NCI-H146 treated with DMSO at 0.1 percent for 48 hours (cell line): ENCODE data around the gene ADK.
"Not testable (repeated sequence)": the region's sequence is repeated elsewhere in the genome, so short reads cannot be mapped to it uniquely, and the experiment has no call there.

Experiments used
- DNase-seq: peaks from one replicate; lab custom pipeline; 2025; ENCODE audit not compliant: unreplicated experiment; lab: John Stamatoyannopoulos, UW

ADK gene

GRCh38 chr10:74415146-74415839 lies 264.3 kb downstream of the ADK start:
- DNase-seq = no peak

DNA sequence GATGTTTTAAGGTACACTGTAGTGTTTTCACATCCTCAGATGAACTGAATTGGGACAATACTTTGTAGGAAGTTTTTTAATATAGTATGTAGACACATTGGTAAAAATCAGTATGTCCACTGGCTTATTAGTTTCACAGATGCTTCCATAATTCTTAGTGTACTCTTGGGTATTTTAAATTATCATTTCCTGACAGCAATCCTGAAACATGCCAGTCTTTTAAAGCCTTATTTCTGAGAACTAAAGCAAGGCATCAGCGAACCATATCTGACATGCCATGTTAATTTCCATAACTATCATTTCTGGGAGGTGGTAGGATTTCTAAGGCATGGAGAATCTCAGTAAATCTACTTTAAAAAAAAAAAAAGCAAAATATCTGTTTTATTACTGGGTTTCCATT lies 266.4 kb downstream of the ADK start:
- peak; percentile 12 for DNase-seq

GRCh38 chr10:74418285-74418872 lies 267.4 kb downstream of the ADK start:
- peak; percentile 99 for DNase-seq

DNA sequence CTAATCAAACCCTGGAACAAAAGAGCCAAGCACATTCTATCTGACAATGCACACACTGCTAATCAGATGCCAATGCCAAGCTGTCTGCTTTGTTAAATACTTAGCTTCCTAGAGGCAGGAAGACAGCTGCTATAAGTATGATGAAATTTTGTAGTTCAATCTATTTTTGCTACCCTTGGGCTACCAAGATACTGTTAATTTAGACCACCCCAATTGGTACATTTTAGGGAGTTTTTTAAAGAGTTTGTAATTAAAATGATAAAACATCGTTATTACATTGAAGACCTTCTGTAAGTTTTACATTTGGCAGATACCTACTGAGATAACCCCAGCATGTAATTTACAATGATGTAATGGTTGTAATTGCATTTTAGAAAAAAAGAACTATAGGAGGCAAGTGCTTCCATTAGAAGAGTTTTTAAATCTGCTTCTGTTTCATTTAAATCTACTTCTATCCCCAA lies 268.5 kb downstream of the ADK start:
- DNase-seq = peak; percentile 74

- peak; percentile 74 for DNase-seq
These were observed 268.9 kb downstream of the ADK start for GRCh38 chr10:74419958-74420375.

DNA sequence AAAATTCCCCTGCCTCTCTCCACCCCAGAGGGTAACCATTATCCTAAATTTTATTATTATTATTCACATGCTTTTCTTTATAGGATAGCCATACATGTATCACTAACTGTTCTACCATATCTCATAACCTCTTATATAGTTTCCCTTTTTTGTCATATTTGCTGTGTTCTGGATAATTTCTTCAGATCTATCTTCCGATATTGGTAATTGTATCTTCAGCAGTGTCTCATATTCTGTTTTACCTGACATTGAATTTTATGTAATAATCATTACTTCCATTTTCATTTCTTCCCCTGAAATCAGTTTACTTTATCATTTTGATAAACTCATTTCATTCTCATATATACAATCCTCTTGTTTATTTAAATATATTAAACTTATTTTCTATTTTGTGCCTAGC lies 273.5 kb downstream of the ADK start:
- DNase-seq = no peak

DNA sequence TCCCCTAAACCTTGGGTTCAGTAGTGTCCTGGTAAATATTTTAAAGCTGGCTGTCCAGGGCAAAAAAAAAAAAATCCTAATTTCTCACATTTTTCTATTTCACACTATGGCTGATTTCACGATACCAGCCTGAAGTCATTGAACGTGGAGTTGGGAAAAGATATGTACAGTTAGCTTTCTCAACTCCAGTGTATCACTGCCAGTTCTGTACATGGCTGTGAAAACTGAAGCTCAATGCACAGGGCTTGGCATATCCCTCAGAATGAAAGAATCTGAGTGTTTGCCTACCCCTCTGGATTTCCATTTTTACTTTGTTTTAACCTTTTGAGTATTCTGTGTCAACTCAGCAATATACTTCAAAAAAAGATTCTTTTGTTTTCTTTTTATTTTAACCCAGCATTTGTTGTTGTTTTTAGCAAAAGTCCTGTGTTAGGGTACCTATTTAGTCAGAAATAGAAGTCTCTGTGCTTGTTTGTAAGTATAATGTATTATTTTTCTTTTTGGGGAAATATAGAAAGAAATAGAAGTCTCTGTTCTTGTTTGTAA lies 274.5 kb downstream of the ADK start:
- DNase-seq = no peak

GRCh38 chr10:74431816-74432215 lies 280.8 kb downstream of the ADK start:
- no peak for DNase-seq

- DNase-seq = peak; percentile 48
These were observed 282.0 kb downstream of the ADK start for GRCh38 chr10:74432841-74433594.

DNA sequence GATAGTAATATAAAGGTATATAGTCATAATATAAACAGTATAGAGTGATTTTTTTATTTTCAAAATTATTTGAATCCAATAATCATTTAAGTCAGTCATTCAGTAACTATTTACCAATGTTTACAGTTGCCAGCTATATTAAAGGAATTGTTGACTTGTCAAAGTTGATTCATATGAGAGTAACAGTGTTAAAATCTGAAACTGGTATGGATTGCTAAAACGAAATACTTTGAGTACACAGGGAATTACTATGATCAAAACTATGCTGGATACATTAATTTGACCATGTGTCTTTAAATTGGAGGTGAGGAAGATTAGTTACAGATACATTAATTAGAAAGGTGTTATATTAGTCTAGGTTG lies 282.6 kb downstream of the ADK start:
- no peak for DNase-seq

DNA sequence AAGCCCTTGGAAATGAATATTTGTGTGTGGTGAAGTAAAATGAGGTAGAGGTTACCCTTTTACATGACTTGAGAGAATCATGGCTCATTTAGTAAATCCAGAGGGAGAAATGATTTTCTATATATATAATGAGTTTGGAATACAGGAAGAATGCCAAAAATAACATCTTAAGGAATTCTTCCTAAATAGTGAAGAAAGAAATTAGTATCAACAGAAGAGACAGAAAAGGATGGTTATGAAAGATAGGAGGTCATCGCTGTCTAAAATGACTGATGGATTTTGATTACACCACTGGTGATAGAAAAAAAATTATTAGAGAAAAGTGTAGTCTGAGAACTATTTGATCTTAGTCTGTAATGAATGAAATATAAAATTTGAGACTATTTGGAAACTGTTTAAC lies 283.0 kb downstream of the ADK start:
- DNase-seq = no peak

DNA sequence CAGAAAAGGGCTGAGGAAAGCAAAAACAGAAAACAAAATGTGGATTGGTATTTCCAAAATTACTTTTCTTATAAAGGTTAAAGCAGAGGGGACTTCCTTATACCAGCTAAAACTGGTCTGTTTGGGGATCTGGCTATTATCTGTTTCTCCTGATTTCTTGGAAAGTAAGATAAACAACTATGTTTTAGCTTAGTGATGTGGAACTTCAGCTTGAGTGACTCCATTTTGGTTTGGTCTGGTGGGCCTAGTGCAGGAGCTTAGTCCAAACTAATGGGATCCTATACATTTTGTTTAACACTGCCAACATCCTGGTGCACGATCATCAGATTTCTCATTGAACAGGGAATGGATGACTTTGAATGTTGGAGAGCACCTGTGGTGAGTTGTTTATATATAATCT lies 283.5 kb downstream of the ADK start:
- no peak for DNase-seq

DNA sequence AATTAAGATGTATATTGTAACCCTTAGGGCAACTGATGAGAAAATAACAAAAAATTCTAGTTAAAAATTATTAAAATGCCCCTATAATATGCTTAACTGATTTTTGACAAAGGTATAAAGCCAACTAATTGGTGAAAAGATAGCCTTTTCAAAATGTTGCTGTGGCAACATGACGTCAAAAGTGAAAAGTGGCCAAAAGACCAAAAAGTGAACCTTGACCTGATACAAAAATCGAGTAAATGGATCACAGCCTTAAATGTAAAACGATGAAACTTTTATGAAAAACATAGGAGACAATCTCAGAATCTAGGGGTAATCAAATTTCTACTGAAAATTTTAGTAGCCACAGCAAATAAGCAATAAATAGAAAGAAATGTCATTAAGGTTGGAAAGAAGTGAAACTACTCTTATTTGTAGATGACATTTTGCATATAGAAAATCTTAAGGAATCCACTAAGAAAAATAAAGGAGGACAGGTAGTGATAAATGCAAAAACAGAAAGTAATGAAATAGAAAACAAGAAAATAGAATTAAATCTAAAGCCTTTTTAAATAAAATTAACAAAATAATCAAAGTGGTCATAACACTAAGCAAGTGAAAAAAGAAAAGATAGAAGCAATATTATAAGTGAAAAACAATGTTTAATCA lies 285.6 kb downstream of the ADK start:
- no peak for DNase-seq

DNA sequence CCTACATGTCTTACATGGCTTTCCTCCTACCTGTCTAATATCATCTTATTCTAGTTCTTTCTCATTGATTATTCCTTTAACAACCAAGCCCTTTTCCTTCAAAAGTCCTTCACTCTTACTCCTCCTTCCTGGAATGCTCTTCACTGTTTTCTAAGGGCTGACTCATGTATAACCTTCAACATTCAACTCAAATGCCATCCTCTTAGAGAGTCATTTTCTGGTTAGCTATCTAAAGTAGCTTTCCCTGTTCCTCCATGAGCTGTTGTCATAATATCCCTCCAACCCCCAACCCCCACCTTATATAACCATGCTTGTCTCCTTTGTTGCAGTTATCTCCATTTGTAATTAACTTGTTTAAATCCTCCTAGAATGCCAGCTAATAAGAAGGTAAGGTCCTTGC lies 286.8 kb downstream of the ADK start:
- no peak for DNase-seq

GRCh38 chr10:74439213-74439612 lies 288.2 kb downstream of the ADK start:
- DNase-seq = no peak

GRCh38 chr10:74445493-74445892 lies 294.5 kb downstream of the ADK start:
- no peak for DNase-seq

- no peak for DNase-seq
These were observed 299.6 kb downstream of the ADK start for GRCh38 chr10:74450602-74451001.

DNA sequence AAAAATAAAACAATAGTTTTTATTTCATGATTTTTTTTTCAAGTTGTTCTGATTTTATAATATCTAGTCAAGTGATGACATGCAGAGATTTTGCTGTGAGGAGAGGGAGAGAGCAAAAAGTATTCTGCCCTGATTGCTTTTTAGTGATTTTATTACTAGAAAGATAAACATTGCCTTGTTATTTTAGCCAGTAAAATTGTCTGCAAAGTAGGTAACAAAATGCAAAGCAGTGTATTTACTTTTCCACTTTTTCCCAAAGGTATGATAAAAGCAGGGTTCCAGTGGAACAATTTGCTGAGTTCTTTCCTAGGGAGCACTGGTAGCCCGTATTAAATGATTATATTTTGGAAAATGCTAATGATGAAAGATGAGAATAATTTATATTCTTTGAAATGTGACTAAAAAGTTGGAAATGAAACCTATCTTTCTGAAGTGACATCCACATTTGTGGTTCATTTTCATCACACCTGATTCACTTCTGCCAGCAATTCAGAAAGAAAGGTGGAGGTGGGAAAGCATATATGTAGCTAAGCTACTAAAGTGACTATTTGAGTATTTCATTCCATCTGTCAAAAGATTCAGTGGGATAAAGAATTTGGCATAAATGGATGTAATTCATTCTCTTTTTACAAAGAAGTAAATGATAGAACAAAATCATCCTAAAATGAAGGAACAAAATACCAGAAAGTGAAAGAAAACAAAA lies 300.3 kb downstream of the ADK start:
- no peak for DNase-seq

DNA sequence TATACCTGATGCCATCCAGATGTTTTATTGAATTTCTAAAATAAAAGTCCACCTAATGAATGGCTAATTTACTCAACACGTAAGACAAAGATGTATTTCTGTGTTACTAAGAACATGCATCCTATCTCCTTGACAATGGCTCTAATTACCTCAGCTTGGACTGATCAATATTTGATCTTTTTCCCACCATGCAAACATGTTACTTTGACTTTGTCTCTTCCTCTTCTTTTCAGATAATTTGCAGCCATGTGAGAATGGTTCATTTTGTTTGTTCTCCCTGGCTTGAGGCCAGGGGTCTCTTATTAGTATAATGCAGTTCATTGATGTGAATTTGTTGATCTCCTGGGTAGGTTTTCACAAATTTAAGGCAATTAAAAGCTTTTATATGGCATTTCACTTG lies 302.1 kb downstream of the ADK start:
- peak; percentile 97 for DNase-seq

- not testable (repeated sequence) for DNase-seq
These were observed 306.5 kb downstream of the ADK start for GRCh38 chr10:74457478-74457877.

GRCh38 chr10:74460812-74461211 lies 309.8 kb downstream of the ADK start:
- DNase-seq = no peak
